GM21390 (cell line): ENCODE results near the gene LAMA1.
"Not testable (repeated sequence)": the region's sequence is repeated elsewhere in the genome, so short reads cannot be mapped to it uniquely, and the experiment has no call there.

Experiments used
- ATAC-seq: cut with Tn5 transposase; IDR thresholded peaks from one replicate; pipeline ENCODE4 v1.9.1; 2021; ENCODE audit not compliant: unreplicated experiment

The LAMA1 gene, protein sequence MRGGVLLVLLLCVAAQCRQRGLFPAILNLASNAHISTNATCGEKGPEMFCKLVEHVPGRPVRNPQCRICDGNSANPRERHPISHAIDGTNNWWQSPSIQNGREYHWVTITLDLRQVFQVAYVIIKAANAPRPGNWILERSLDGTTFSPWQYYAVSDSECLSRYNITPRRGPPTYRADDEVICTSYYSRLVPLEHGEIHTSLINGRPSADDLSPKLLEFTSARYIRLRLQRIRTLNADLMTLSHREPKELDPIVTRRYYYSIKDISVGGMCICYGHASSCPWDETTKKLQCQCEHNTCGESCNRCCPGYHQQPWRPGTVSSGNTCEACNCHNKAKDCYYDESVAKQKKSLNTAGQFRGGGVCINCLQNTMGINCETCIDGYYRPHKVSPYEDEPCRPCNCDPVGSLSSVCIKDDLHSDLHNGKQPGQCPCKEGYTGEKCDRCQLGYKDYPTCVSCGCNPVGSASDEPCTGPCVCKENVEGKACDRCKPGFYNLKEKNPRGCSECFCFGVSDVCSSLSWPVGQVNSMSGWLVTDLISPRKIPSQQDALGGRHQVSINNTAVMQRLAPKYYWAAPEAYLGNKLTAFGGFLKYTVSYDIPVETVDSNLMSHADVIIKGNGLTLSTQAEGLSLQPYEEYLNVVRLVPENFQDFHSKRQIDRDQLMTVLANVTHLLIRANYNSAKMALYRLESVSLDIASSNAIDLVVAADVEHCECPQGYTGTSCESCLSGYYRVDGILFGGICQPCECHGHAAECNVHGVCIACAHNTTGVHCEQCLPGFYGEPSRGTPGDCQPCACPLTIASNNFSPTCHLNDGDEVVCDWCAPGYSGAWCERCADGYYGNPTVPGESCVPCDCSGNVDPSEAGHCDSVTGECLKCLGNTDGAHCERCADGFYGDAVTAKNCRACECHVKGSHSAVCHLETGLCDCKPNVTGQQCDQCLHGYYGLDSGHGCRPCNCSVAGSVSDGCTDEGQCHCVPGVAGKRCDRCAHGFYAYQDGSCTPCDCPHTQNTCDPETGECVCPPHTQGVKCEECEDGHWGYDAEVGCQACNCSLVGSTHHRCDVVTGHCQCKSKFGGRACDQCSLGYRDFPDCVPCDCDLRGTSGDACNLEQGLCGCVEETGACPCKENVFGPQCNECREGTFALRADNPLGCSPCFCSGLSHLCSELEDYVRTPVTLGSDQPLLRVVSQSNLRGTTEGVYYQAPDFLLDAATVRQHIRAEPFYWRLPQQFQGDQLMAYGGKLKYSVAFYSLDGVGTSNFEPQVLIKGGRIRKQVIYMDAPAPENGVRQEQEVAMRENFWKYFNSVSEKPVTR (N-terminal part only)

DNA sequence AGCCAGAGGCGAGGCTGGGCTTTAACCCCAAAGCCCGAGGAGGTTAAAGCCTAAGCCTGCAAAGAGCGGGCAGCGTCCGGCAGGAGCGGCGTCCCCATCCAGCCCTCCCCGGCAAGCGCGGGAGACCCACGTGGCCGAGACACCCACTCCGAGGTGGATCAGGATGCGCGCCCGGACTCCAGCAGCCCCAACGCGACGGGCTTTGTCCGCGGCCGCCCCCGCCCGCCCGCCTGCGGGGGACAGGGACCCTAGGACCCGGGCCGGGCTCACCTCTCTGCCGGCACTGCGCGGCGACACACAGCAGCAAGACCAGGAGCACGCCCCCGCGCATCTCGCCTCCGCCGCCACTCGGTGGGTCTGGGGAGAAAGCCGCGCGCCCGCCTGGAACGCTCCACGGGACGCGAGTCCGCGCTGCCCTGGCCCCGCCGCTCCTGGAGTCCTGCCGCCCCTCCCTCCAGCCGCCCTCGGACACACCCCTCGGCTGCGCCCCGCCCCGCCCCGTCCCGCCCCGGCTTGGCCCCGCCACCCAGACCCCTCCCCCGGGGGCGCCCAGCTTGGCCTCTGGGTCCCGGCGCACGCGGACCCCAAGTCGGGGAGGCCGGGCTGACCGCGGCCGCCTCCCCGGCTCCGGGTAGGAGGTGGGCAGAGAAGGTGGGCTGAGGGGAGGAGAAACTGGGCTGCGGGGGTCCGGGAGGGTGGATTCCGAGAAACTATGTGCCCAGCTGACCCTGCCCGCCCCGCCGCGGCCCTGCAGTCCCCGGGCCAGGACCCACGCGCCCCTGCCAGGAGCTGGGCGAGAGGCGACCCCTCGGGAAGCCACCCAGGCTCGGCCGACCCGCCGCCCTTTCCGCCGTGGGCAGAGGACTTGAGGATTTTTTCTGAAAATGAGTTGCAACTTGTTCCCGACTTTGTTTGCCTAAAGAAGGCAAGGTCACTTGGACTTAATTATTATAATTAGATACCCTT lies at the start of gene LAMA1:
TSS of gene LAMA1 (minus strand) at position 408 of the 966 bp plus-strand sequence. CDS start at position 331, 77 bp downstream.
- no peak for ATAC-seq

DNA sequence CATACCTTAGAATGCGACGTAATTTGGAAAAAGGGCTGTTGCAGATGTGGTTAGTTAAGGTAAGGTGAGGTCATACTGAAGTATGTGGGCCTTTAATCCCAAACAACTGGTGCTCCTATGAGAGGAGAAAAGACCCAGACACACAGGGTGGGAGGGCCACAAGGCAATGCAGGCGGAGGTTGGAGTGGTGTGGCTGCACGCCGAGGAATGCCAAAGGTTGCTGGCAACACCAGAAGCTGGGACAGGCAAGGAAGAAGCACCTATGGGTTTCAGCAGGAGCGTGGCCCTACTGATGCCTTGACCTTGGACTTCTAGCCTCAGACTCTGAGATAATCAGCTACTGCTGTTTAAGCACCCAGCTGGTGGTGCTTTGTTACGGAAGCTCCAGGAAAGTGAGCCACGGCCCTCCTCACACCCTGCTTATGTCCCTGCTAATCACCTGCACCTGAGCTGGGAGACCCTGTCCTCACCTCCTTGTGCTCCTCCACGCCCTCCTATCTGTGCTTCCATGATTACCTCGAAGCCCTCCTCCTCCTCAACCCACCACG lies 48.3 kb upstream of the LAMA1 start:
- no peak for ATAC-seq

DNA sequence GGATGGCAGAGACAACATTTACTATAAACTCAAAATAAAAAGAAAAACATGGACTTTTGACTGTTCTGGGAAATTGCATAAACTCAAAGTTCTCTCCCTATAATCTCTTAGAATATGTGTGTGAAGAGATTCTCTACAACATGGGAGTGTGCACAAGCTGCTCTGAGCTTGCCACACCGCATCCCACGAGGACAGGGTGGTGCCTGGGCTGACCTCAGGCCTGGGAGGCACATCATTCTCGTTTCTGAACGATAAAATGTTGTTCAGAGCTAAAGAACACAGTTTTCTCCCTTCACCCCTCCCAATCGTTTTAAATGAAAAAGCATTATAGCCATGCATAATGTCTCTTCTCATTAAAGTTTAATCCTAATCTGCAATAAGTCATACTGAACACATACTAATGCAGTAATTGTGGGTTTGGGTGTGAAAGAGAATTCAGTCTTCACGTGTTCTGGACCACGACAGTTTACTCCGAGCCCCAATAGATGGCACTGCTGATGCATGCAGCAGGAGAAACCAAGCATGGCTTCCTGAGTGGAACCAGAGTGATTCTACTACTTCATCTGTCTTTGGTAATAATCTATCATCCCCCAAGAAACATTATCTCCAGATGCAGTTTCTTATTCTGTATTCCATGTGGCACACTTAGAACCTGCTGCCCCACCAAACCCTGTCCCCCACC lies 46.9 kb upstream of the LAMA1 start:
- ATAC-seq: no peak

DNA sequence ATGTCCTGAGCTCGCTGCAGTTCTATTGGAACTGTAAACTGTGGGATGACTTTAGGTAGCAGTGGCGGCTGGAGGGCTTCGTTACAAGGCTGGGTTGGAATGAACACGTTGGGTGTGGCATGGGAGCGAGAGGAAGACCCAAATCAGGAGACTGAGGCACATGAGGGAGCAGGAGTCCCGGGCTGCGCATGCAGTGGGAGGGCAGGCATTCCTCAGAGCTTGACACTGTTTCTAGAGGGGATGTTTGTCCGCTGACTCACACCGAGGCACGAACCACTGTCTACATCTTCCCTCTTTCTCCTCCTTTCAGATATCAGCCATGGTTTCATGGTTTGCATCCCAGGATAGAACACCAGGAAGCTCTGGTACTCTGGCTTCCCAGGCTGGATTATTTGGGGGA lies 40.6 kb upstream of the LAMA1 start:
- ATAC-seq: no peak

DNA sequence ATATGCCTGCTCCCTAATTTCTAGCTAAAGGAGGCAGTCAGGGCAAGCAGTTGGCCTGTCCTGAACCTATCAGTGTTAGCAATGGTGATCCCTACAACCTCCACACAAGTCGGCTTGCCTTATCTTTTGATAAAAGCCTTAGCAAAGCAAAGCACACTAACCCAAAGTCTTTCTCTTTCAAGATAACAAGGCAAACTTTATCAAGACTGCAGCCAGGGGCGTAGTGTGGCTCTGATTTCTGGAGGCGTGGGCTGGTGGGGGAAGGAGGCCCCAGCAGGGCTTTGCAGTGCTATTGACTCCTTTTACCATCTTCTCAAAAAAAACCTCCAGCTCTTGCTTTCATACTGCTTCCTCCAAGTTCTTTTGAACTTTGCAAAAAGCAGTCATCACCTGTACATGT lies 40.2 kb upstream of the LAMA1 start:
- no peak for ATAC-seq

DNA sequence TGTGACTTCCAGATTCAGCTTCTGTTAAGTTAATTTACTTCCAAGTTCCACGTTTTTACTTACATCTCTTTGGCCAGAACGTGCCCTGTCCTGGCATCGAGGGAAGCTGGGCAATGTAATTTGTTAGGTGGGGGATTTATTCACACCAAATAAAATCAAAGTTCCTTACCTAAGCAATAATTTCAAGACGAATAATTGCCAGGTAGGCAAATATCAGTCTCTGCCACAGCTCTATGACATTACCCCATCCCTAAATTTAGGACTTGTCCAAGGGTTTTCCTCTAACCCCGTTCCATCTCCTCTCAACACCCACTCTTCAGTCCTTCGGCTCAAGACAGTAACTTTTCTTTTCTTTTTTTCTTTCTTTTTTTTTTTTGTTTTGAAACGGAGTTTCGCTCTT lies 38.3 kb upstream of the LAMA1 start:
- no peak for ATAC-seq

DNA sequence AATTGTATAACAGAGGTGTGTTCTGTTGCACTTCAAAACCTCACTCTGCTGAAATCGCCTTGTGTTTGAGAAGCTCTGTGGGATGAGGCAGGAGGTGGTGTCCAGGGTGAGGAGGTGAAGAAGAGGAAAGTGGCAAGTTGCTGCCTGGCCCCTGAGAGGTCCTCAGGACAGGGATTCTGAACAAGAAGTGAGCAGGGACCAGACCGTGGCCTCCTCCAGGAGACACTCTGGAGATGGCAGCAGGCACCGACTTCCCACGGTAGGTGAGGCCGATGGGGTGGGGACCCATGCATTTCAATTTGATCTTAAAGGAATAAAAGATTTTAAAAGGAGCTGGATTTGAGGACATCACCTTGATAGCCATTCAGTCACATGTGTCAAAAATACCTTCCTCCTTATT lies 37.5 kb upstream of the LAMA1 start:
- no peak for ATAC-seq

DNA sequence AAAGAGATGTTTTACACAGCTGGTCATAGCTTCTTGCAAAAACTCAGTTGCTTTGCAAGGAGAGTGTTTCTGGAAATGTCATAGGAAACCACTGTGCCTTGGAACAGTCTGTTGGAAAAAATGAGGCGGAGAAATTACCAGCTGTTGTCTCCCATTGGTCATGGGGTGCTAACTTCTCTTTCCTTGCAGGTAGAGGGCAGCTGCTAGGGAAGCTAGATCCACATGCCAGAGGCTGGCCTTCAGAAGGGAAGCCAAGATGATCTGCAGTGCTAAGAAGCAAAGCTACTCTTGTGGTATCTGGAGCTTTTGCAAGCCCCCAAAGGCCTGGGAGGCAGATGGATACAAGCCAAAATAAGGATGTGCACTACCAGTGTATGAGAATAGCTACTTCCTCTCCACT lies 34.8 kb upstream of the LAMA1 start:
- ATAC-seq: no peak

DNA sequence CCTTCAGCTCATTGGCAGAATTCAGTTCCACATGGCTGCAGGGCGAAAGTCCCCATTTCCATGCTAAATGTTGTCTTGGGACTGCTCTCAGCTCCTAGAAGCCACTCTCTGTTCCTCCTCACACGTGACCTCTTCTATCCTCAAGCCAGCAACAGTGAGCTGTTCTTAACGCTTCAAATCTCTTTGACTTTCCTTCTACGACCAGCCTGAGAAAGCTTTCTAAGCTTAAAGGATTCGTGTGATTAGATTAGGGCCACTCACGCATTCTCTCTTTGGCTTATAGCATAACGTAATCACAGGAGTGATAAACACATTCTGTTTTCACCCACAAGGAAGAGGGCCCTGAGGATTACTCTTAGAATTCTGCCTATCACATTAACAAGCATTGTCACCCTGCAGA lies 29.8 kb upstream of the LAMA1 start:
- ATAC-seq: no peak

DNA sequence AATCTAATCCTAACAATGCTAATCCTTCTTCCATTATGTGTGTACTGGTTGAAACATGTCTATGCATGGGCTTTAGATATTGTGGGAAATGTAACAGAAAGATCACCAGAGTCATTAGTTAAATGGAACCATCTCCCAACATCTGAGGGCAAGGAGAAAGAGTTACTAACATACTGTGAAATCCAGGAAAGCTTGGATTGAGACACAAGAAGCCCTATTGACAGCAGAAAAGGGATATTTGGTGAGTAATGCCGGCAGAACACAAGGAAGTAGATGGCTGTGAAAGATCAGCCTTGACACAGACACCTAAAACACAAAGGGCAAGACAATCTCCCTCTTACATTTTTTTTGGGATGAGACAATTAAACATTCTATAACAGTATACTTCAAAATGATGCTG lies 28.5 kb upstream of the LAMA1 start:
- ATAC-seq: no peak

DNA sequence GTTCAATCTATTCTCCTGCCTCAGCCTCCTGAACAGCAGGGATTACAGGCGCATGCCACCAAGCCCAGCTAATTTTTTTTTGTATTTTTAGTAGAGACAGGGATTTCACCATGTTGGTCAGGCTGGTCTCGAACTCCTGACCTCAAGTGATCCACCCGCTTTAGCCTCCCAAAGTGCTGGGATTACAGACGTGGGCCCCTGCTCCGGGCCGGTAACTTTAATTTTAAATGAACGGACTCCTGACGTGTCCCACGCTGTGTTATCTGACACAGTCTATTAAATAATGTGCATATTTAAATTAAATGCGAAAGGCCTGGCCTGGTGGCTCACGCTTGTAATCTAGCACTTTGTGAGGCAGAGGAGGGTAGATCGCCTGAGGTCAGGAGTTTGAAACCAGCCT lies 27.3 kb upstream of the LAMA1 start:
- ATAC-seq: not testable (repeated sequence)

DNA sequence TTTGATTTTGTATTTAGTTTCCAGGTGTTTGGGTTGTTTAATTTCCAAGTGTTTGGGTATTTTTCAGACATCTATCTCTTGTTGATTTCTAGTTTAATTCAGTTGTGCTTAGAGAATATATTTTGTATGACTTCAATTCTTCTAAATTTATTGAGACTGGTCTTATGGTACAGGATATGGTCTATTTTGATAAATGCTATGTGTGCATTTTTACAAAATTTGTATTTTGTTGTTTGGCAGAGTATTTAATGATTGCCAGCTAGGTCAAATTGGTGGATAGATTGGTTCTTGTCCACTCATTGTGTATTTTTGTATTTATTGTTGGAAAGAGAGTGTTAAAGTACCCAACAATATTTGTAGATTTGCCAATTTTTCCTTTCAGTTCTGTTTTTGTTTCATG lies 23.7 kb upstream of the LAMA1 start:
- ATAC-seq: no peak

DNA sequence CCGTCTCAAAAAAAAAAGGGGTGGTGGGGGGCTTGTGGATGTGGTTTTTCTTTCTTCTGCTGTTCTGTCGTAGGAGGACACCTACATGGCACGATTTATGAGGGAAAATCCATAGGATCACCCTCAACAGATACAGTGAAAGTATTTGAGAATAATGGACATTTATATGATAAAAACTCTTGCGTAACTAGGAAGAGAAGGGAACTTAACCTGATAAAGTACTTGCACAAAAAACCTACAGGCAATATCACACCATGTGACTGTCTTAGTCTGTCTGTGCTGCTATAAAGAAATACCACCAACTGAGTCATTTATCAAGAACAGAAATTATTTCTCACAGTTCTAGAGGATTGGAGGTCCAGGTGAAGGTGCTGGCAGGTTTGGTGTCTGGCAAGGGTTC lies 21.8 kb upstream of the LAMA1 start:
- ATAC-seq: no peak

DNA sequence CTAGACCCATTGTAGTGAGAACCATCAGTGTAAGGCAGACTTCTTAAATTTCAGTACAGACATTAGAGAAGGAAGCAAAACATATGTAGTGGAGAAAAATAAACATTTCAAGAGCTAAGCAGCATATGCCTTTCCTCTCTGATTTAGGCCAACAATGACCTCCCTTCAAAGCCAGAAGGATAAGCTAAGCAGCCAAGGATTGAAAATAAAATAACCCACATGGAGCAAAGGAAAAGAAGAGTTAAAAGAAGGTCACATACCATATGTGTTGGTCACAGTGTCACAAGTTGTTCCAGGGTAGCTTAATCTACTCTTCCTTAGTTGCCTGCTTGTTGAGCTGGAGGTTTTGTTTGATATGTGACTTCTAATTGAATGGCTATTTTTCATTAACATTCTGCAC lies 15.6 kb upstream of the LAMA1 start:
- no peak for ATAC-seq

DNA sequence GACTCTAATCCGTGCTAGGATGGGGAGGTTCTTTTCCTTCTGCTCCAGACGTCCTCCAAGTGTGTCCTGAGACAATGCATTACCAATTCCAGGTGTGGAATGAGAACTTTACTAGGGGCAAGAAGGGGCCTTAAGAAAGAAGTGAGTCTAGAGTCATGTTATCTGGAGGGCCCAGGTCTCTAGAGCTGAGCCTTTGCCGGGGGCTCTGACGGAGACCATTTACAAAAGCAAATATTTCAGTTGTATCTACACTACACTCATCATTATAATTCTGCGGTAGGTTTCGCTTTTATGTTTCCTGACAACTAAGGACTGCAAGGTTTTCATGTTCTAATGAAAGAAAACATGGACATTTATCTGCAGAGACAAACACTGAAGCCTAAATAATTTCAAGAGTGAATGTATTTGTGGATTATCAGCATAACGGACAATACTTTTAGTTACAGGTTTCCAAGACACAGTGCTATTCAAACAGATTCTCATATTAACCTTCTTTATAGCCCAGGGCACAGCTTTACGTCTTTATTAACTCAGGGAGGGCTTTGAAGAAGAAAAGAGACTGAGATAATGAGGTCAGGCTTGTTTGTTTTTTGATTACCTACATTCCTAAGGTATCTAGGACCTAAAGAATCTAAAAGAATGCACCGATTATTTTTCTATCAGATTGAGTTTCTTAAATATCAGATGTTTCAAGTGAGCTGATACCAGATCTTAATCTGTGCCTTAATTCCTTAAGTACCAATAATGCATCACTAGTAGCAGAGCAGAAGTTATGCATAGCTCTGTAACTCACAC lies 15.0 kb upstream of the LAMA1 start:
- ATAC-seq: no peak

DNA sequence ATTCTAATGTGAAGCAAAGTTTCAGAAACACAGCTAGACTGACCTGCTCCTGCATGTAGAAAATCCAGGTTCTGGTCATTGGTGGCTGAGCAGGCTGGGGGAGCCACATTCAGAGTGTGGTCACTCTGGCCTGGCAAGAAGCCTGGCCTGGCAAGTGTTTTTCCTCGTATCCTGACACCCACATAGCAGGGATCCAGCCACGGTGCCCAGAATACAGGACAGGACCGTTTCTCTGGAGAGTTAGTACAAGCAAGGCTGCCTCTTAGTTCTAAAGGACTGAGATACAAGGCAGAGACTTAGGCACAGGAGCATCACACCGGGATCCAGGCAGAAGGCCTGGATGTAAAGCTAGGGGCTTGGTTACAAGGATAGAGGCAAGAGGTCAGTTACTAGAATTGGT lies 4.8 kb upstream of the LAMA1 start:
- ATAC-seq: no peak

DNA sequence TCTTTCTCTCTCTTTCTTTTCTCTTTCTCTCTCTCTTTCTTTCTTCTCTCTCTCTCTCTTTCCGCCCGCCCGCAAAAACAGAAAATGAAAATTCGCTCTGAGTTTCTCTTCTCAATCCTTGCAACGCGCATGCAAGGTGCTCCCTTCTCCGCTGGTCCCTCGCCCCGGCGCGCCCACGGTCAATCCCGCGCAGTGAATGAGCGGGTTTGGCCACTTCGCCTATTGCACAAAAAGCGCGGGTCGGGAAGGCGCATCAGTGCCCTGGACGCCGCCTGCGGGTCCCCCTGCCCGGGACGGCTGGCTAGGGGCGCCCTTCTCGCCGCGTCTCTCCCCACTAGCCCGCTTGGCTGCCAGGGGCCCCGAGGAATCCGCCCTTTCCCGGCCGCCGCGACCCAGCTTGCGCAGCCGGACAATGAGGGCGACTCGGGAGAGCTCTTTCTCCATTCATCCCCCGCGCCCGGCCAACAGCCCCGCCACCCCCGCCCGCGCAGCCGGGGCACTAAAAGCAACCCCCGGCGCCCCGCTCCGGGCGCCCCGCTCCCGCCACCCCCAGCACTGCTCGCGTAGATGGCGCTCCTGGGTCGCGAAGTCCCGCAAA lies 706 bp downstream of the LAMA1 start:
- no peak for ATAC-seq
